Peyer's patch (tissue), 4 donors: ENCODE measurements around the gene B4GALT1. TPM values are rescaled to one million over a fixed set of nuclear protein-coding genes. Genes with fewer than 3 reads are reported as not detected.
"Not testable (repeated sequence)": the region's sequence is repeated elsewhere in the genome, so short reads cannot be mapped to it uniquely, and the experiment has no call there.

Experiments
- DNase-seq, 3 donors: peaks; one replicate each; pipeline ENCODE4 v3.0.0-alpha.2; 2017 to 2019
- H3K27ac ChIP-seq, 4 donors: fragments of 200-600 bp; sonication (generic); one replicate each; pipeline ENCODE4 v1.5.1; 2016 to 2019
- H3K27me3 ChIP-seq, 2 donors: fragments of 200-600 bp; sonication (generic); one replicate each; pipeline ENCODE4 v1.5.1; 2019
- H3K36me3 ChIP-seq, 3 donors: fragments of 200-600 bp; sonication (generic); one replicate each; pipeline ENCODE4 v1.5.1; 2016 to 2019
- H3K4me1 ChIP-seq, 4 donors: fragments of 200-600 bp; sonication (generic); one replicate each; pipeline ENCODE4 v1.5.1; 2016 to 2019
- H3K4me3 ChIP-seq, 4 donors: fragments of 200-600 bp; sonication (generic); 1 replicate in 3 of 4; 2 replicates in 1 of 4; pipeline ENCODE4 v1.5.1; 2016 to 2019; ENCODE audit warnings: mild to moderate bottlenecking in 1 of 4
- H3K9me3 ChIP-seq, 4 donors: fragments of 200-600 bp; sonication (generic); one replicate each; pipeline ENCODE4 v1.5.1; 2016 to 2019; ENCODE audit warnings: mild to moderate bottlenecking in 1 of 4
- CTCF ChIP-seq, 6 experiments: fragments of 450-650 bp in 4 of 6; fragments of 200-600 bp in 2 of 6; sonication (generic) in 1 of 6; IDR thresholded peaks; one replicate each; pipeline ENCODE4 v1.5.1; 2017 to 2019; ENCODE audit warnings: antibody characterized with exemption in 6 of 6, mild to moderate bottlenecking in 3 of 6, moderate library complexity in 1 of 6
- POLR2A ChIP-seq, 2 donors: fragments of 450-650 bp; IDR thresholded peaks; one replicate each; pipeline ENCODE4 v1.5.1; 2017; ENCODE audit warnings: antibody characterized with exemption in 2 of 2, mild to moderate bottlenecking in 2 of 2, moderate library complexity in 2 of 2
- total RNA-seq, 4 donors: library from RNA; depleted of rRNA; stranded (reverse); fragments of >200 nt; gene quantifications; one replicate each; pipeline ENCODE4 v1.1.0, GENCODE V29; 2016

B4GALT1 gene
- total RNA-seq, 4 donors from 2014 or later, result 26.4 to 65.3 (median 44.1) TPM

- H3K27ac ChIP-seq, result no peak overlapping the region
- no peaks in the 10 kb centered on the region for H3K27me3 ChIP-seq
- H3K4me1 ChIP-seq, result no peaks in the 10 kb centered on the region
- no peak for DNase-seq
- H3K4me3 ChIP-seq, result no peak overlapping the region
- H3K36me3 ChIP-seq, result no peaks in the 10 kb centered on the region
- TF ChIP-seq POLR2A (IDR thresholded peaks at IDR 0.05), result no peak
- no peak for TF ChIP-seq CTCF (IDR thresholded peaks at IDR 0.05)
- no peaks in the 10 kb centered on the region for H3K9me3 ChIP-seq
Measured at GRCh38 chr9:33097192-33097591, 69.9 kb downstream of the B4GALT1 start.

DNA sequence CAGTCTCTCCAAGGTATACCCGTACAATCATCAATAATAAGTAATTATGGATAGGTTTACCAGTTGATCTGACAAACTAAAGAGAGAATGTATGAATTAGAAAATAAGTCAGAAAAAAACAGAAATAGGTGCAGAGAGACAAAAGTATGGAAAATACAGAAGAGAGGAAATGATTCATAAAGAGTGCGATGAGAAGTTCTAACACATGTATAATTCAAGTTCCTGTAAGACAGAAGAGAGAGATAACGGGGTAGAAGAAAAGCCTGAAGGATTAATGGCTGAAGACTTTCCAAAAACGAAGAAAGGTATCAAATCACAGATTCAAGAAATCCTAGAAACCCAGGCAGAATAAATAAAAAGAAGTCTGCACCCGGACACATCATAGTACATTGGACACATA lies 74.5 kb downstream of the B4GALT1 start:
- Histone ChIP-seq H3K27me3 (no peaks in the 10 kb centered on the region), H3K4me3 (no peak overlapping the region), H3K27ac (no peak overlapping the region), H3K4me1 (no peaks in the 10 kb centered on the region), H3K9me3 (no peaks in the 10 kb centered on the region), H3K36me3 (no peaks in the 10 kb centered on the region)
- TF ChIP-seq CTCF (IDR thresholded peaks at IDR 0.05), result no peak
- no peak for TF ChIP-seq POLR2A (IDR thresholded peaks at IDR 0.05)
- DNase-seq, result no peak

DNA sequence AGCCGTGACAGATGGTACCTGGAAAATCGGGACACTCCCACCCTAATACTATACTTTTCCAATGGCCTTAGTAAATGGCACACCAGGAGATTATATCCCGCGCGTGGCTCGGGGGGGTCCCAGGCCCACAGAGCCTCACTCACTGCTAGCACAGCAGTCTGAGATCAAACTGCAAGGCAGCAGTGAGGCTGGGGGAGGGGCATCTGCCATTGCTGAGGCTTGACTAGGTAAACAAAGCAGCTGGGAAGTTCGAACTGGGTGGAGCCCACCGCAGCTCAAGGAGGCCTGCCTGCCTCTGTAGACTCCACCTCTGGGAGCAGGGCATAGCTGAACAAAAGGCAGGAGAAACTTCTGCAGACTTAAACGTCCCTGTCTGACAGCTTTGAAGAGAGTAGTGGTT lies 81.5 kb downstream of the B4GALT1 start:
- not testable (repeated sequence) for H3K4me1 ChIP-seq, H3K9me3 ChIP-seq

GRCh38 chr9:33082538-33083326 lies 84.4 kb downstream of the B4GALT1 start:
- DNase-seq, result peak in 1 of 3 donors; percentile 52
- Histone ChIP-seq H3K9me3 (no peaks in the 10 kb centered on the region), H3K27ac (peak overlapping the region in 1 of 4 donors; percentile 17), H3K4me3 (no peak overlapping the region), H3K4me1 (no peaks in the 10 kb centered on the region), H3K36me3 (no peaks in the 10 kb centered on the region), H3K27me3 (no peaks in the 10 kb centered on the region)
- TF ChIP-seq POLR2A (IDR thresholded peaks at IDR 0.05) (no peak), CTCF (IDR thresholded peaks at IDR 0.05) (no peak)

More for the DNA sequence above, 81.5 kb downstream of the B4GALT1 start:
- not testable (repeated sequence) for H3K27me3 ChIP-seq, H3K4me3 ChIP-seq, H3K36me3 ChIP-seq, H3K27ac ChIP-seq, DNase-seq

GRCh38 chr9:33082128-33082527 lies 85.0 kb downstream of the B4GALT1 start:
- no peak for TF ChIP-seq POLR2A (IDR thresholded peaks at IDR 0.05)
- TF ChIP-seq CTCF (IDR thresholded peaks at IDR 0.05), result no peak
- Histone ChIP-seq H3K4me3 (no peak overlapping the region), H3K4me1 (no peaks in the 10 kb centered on the region), H3K36me3 (no peaks in the 10 kb centered on the region), H3K9me3 (no peaks in the 10 kb centered on the region), H3K27ac (peak overlapping the region in 1 of 4 donors; percentile 12), H3K27me3 (no peaks in the 10 kb centered on the region)
- no peak for DNase-seq

DNA sequence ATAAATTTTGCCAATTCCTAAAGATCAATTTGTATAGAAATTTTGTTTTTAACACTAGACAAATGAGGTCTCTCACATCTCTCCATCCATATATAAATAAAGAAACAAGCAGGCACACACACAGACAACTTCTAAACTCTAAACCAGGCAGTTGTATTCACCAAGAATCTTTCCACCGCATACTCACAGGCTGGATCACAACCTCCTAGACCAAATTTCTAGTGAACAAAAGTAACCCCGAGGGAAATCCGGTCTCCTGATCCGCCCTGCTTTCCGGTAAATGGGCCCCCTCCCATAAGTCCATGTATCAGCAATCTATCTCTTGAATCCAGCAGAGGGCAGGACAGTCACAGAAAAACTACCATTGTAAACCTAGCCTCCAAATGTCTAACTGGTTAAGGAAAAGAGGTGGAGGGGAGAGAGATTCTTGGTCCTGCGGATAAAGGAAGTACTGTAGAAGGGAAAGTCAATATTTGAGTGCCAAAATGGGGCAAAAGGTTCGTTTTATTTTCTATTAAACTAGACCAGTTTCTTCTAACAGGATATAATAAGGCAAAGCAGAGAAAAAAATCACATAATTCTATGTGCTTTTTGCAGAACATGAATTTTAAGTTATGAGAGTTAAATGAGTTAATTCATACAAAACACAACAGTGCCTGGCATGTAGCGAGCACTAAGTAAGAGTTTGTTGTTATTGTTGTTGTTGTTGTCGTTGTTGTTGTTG lies 85.8 kb downstream of the B4GALT1 start:
- no peaks in the 10 kb centered on the region for H3K36me3 ChIP-seq
- TF ChIP-seq CTCF (IDR thresholded peaks at IDR 0.05), result peak; percentile 57 to 93 (median 84)
- no peak for TF ChIP-seq POLR2A (IDR thresholded peaks at IDR 0.05)
- no peak overlapping the region for H3K4me3 ChIP-seq
- H3K4me1 ChIP-seq, result no peaks in the 10 kb centered on the region
- no peak overlapping the region for H3K27ac ChIP-seq
- H3K9me3 ChIP-seq, result no peaks in the 10 kb centered on the region
- peak in 2 of 3 donors; percentile 55 to 80 for DNase-seq
- H3K27me3 ChIP-seq, result no peaks in the 10 kb centered on the region
